H9 (cell line): ENCODE measurements around the gene ZNF467. TPM values are rescaled to one million over a fixed set of nuclear protein-coding genes. Genes with fewer than 3 reads are reported as not detected.

Source experiments
- DNase-seq: peaks from one replicate; pipeline ENCODE4 v3.0.0-alpha.2; 2017
- H2AFZ ChIP-seq: one replicate; pipeline ENCODE4 v1.6.1; 2013; ENCODE audit warnings: mild to moderate bottlenecking, low read length, control low read depth, moderate library complexity
- H2AK5ac ChIP-seq: 2 replicates; pipeline ENCODE4 v1.6.1; 2013; ENCODE audit warnings: low read length, control low read depth, mixed read lengths; ENCODE audit not compliant: insufficient read length
- H2BK120ac ChIP-seq: one replicate; pipeline ENCODE4 v1.6.1; 2013; ENCODE audit warnings: low read depth, mild to moderate bottlenecking, low read length, control low read depth, inconsistent platforms; ENCODE audit not compliant: poor library complexity, severe bottlenecking
- H2BK12ac ChIP-seq: 2 replicates; pipeline ENCODE4 v1.6.1; 2013; ENCODE audit warnings: low read length, control low read depth, mixed read lengths, low read depth; ENCODE audit not compliant: insufficient read length
- H2BK15ac ChIP-seq: 2 replicates; pipeline ENCODE4 v1.6.1; 2013; ENCODE audit warnings: low read depth, low read length, control low read depth
- H2BK20ac ChIP-seq: one replicate; pipeline ENCODE4 v1.6.1; 2013; ENCODE audit warnings: low read depth, mild to moderate bottlenecking, low read length, control low read depth, inconsistent platforms; ENCODE audit not compliant: poor library complexity, severe bottlenecking
- H2BK5ac ChIP-seq: 2 replicates; pipeline ENCODE4 v1.6.1; 2013; ENCODE audit warnings: low read length, control low read depth, mixed read lengths; ENCODE audit not compliant: insufficient read length
- H3K14ac ChIP-seq: 2 replicates; pipeline ENCODE4 v1.6.1; 2013; ENCODE audit warnings: low read length, control low read depth; ENCODE audit not compliant: insufficient read depth
- H3K18ac ChIP-seq: 2 replicates; pipeline ENCODE4 v1.6.1; 2013; ENCODE audit warnings: low read depth, mild to moderate bottlenecking, mixed read lengths, low read length, control low read depth; ENCODE audit not compliant: insufficient read length
- H3K23ac ChIP-seq: 2 replicates; pipeline ENCODE4 v1.6.1; 2013; ENCODE audit warnings: low read length, control low read depth, mixed read lengths, low read depth; ENCODE audit not compliant: insufficient read length
- H3K23me2 ChIP-seq: 2 replicates; pipeline ENCODE4 v1.6.1; 2013; ENCODE audit warnings: low read depth, mild to moderate bottlenecking, mixed read lengths, low read length, control low read depth; ENCODE audit not compliant: insufficient read length, poor library complexity, severe bottlenecking
- H3K27ac ChIP-seq: 2 replicates; pipeline ENCODE4 v1.5.1; 2013; ENCODE audit warnings: low read length, control low read depth, mixed read lengths, low read depth; ENCODE audit not compliant: insufficient read length
- H3K27me3 ChIP-seq: 2 replicates; pipeline ENCODE4 v1.6.1; 2013; ENCODE audit warnings: low read length, control low read depth, inconsistent platforms; ENCODE audit not compliant: insufficient read depth
- H3K4ac ChIP-seq: 2 replicates; pipeline ENCODE4 v1.6.1; 2013; ENCODE audit warnings: low read depth, mild to moderate bottlenecking, control low read depth, inconsistent platforms, low read length, moderate library complexity
- H3K4me1 ChIP-seq: 2 replicates; pipeline ENCODE4 v1.6.1; 2013; ENCODE audit warnings: low read length, control low read depth, inconsistent platforms; ENCODE audit not compliant: insufficient read depth
- H3K4me2 ChIP-seq: 2 replicates; pipeline ENCODE4 v1.6.1; 2013; ENCODE audit warnings: low read length, control low read depth, mixed read lengths; ENCODE audit not compliant: insufficient read length, insufficient read depth
- H3K56ac ChIP-seq: 2 replicates; pipeline ENCODE4 v1.6.1; 2013; ENCODE audit warnings: low read depth, mild to moderate bottlenecking, mixed read lengths, low read length, control low read depth; ENCODE audit not compliant: insufficient read length
- H3K79me1 ChIP-seq: 2 replicates; pipeline ENCODE4 v1.6.1; 2013; ENCODE audit warnings: low read depth, mild to moderate bottlenecking, moderate library complexity, low read length, control low read depth, inconsistent platforms; ENCODE audit not compliant: insufficient read depth, poor library complexity, severe bottlenecking
- H3K79me2 ChIP-seq: 2 replicates; pipeline ENCODE4 v1.6.1; 2013; ENCODE audit warnings: low read length, control low read depth, inconsistent platforms; ENCODE audit not compliant: insufficient read depth
- H3K9ac ChIP-seq: 2 replicates; pipeline ENCODE4 v1.6.1; 2013; ENCODE audit warnings: low read length, control low read depth, mixed read lengths; ENCODE audit not compliant: insufficient read length; ENCODE audit errors: extremely low read depth
- H3K9me3 ChIP-seq: one replicate; pipeline ENCODE4 v1.6.1; 2013; ENCODE audit warnings: low read depth, low read length, inconsistent platforms; ENCODE audit not compliant: control insufficient read depth
- H3T11ph ChIP-seq: one replicate; pipeline ENCODE4 v1.6.1; 2013; ENCODE audit warnings: mild to moderate bottlenecking, low read length, control low read depth, inconsistent platforms
- H4K20me1 ChIP-seq: one replicate; pipeline ENCODE4 v1.6.1; 2013; ENCODE audit not compliant: control insufficient read depth, insufficient read length, insufficient read depth
- H4K5ac ChIP-seq: 2 replicates; pipeline ENCODE4 v1.6.1; 2013; ENCODE audit warnings: low read depth, mild to moderate bottlenecking, mixed read lengths, low read length, control low read depth; ENCODE audit not compliant: insufficient read length
- H4K8ac ChIP-seq: replicated peaks from 2 replicates; pipeline ENCODE4 v1.6.1; 2013; ENCODE audit warnings: low read length, control low read depth, mixed read lengths, low read depth; ENCODE audit not compliant: insufficient read length
- H4K91ac ChIP-seq: 2 replicates; pipeline ENCODE4 v1.6.1; 2013; ENCODE audit warnings: low read depth, mild to moderate bottlenecking, moderate library complexity, mixed read lengths, low read length, control low read depth; ENCODE audit not compliant: insufficient read length
- H3K27ac Mint-ChIP-seq, 3 experiments: 2 replicates in 2 of 3; 3 replicates in 1 of 3; pipeline ENCODE4 v1.8.0; 2020 to 2021; ENCODE audit warnings: mixed read lengths in 3 of 3, mild to moderate bottlenecking in 1 of 3, moderate library complexity in 1 of 3
- H3K27me3 Mint-ChIP-seq: 2 replicates; pipeline ENCODE4 v1.8.0; 2021; ENCODE audit warnings: low read depth, mild to moderate bottlenecking, moderate library complexity, mixed read lengths
- H3K36me3 Mint-ChIP-seq, 3 experiments: 2 replicates in 2 of 3; 3 replicates in 1 of 3; pipeline ENCODE4 v1.8.0; 2020 to 2021; ENCODE audit warnings: low read depth in 3 of 3, mixed read lengths in 3 of 3; ENCODE audit not compliant: insufficient read depth in 1 of 3
- H3K4me1 Mint-ChIP-seq, 2 experiments: 2 replicates each; pipeline ENCODE4 v1.8.0; 2020; ENCODE audit warnings: mixed read lengths in 2 of 2
- H3K4me3 Mint-ChIP-seq, 2 experiments: 2 replicates in 1 of 2; 3 replicates in 1 of 2; pipeline ENCODE4 v1.8.0; 2020 to 2021; ENCODE audit warnings: mild to moderate bottlenecking in 2 of 2, mixed read lengths in 2 of 2, moderate library complexity in 1 of 2
- H3K9me3 Mint-ChIP-seq, 2 experiments: 2 replicates in 1 of 2; 3 replicates in 1 of 2; pipeline ENCODE4 v1.8.0; 2020; ENCODE audit warnings: mild to moderate bottlenecking in 2 of 2, mixed read lengths in 2 of 2, moderate library complexity in 1 of 2
- WGBS: extraction: QIAGEN DNeasy Blood & Tissue Kit; methylation state at CpG from one replicate; pipeline ENCODE4 v1.1.7; 2013; ENCODE audit warnings: missing lambda C conversion rate, low lambda C conversion rate, mixed read lengths; ENCODE audit not compliant: insufficient read length; ENCODE audit errors: extremely low coverage; 5-methylcytosine and 5-hydroxymethylcytosine counted together
- total RNA-seq: library from RNA; stranded (reverse); gene quantifications from 2 replicates; pipeline ENCODE4 v1.2.1, GENCODE V29; 2021
- TF ChIP-seq, protein P1 (sequence below): fragments of 200-600 bp; sonication (generic); conservative IDR thresholded peaks from 3 replicates; pipeline ENCODE4 v1.8.0; 2021; ENCODE audit warnings: antibody characterized with exemption, mild to moderate bottlenecking

Gene ZNF467
- total RNA-seq, 1 experiment from 2014 or later, result 0.31 TPM

DNA sequence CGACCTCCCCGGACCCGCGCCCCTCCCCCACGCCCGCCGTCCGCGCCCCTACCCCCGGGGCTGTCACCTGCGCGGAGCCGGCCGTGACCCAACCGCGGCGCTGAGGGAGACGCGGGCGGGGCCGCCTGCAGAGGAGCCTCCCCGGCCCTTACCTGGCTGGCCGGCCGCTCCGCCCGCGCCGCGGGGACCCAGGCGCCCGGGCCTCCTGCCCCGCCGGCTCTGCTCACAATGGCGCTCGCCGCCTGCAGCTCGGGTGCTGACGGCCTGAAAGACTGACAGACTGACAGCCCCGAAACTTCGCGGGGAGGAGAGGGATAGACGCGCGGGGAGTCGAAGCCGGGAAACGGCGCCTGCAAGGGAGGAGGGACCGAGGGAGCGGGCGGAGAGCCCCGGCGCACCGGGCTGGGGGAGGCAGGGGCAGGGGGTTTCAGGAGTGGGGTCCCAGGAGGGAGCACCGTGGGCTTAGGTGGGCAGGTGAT is 393 bp downstream of the ZNF467 start:
- DNase-seq, result no peak
- no peak overlapping the region for H2BK5ac ChIP-seq
- H3K9me3 Mint-ChIP-seq, result no peaks in the 10 kb centered on the region
- no peak overlapping the region for H3K14ac ChIP-seq
- peak overlapping the region; percentile 63 for H3K4me2 ChIP-seq
- no peak overlapping the region for H4K5ac ChIP-seq
- no peak overlapping the region for H2BK120ac ChIP-seq
- no peak overlapping the region for H3K18ac ChIP-seq
- no peak overlapping the region for H2BK12ac ChIP-seq
- H3K9me3 ChIP-seq, result no peaks in the 10 kb centered on the region
- no peak overlapping the region for H3K27ac ChIP-seq
- H2AK5ac ChIP-seq, result no peak overlapping the region
- no peak overlapping the region for H3K56ac ChIP-seq
- H3K23ac ChIP-seq, result no peak overlapping the region
- H3K27me3 ChIP-seq, result peaks cover 43% of the 10 kb centered on the region
- H3K27me3 Mint-ChIP-seq, result peaks cover 88% of the 10 kb centered on the region
- H3T11ph ChIP-seq, result no peak overlapping the region
- no peak overlapping the region for H3K4ac ChIP-seq
- TF ChIP-seq, protein P1, sequence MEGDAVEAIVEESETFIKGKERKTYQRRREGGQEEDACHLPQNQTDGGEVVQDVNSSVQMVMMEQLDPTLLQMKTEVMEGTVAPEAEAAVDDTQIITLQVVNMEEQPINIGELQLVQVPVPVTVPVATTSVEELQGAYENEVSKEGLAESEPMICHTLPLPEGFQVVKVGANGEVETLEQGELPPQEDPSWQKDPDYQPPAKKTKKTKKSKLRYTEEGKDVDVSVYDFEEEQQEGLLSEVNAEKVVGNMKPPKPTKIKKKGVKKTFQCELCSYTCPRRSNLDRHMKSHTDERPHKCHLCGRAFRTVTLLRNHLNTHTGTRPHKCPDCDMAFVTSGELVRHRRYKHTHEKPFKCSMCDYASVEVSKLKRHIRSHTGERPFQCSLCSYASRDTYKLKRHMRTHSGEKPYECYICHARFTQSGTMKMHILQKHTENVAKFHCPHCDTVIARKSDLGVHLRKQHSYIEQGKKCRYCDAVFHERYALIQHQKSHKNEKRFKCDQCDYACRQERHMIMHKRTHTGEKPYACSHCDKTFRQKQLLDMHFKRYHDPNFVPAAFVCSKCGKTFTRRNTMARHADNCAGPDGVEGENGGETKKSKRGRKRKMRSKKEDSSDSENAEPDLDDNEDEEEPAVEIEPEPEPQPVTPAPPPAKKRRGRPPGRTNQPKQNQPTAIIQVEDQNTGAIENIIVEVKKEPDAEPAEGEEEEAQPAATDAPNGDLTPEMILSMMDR, result no peak
- no CpG with 5 or more reads among the region's 55 CpGs for WGBS
- no peaks in the 10 kb centered on the region for H3K79me2 ChIP-seq
- H4K20me1 ChIP-seq, result no peaks in the 10 kb centered on the region
- no peaks in the 10 kb centered on the region for H3K4me1 ChIP-seq
- no peak overlapping the region for H2AFZ ChIP-seq
- H2BK20ac ChIP-seq, result no peak overlapping the region
- H4K8ac ChIP-seq, result no peak overlapping the region
- no peak overlapping the region for H4K91ac ChIP-seq
- peaks cover 6 to 24% of the 10 kb centered on the region in 2 experiments for H3K4me1 Mint-ChIP-seq
- H3K23me2 ChIP-seq, result peaks cover 15% of the 10 kb centered on the region
- no peaks in the 10 kb centered on the region for H3K79me1 ChIP-seq
- no peak overlapping the region for H2BK15ac ChIP-seq
- H3K27ac Mint-ChIP-seq, result no peak overlapping the region
- no peak overlapping the region for H3K9ac ChIP-seq
- H3K36me3 Mint-ChIP-seq, result no peaks in the 10 kb centered on the region
- peak overlapping the region; percentile 61 to 89 for H3K4me3 Mint-ChIP-seq
